Ishikawa (cell line): ENCODE data around the gene PLXNC1.

Source experiments
- EGR1 ChIP-seq: IDR thresholded peaks from 2 replicates; pipeline ENCODE4 v1.6.1; 2012
- EP300 ChIP-seq: IDR thresholded peaks from 2 replicates; pipeline ENCODE4 v1.6.1; 2012; ENCODE audit warnings: borderline replicate concordance
- FOXM1 ChIP-seq: IDR thresholded peaks from 2 replicates; pipeline ENCODE4 v1.6.1; 2012; ENCODE audit warnings: low read depth, borderline replicate concordance
- MAX ChIP-seq: IDR thresholded peaks from 2 replicates; pipeline ENCODE4 v1.6.1; 2012
- REST ChIP-seq: IDR thresholded peaks from 2 replicates; pipeline ENCODE4 v1.6.1; 2012; ENCODE audit warnings: low read depth, mild to moderate bottlenecking
- USF1 ChIP-seq: IDR thresholded peaks from 2 replicates; pipeline ENCODE4 v1.6.1; 2012

- no peak for TF ChIP-seq MAX
- TF ChIP-seq EP300, result no peak
- no peak for TF ChIP-seq USF1
- TF ChIP-seq FOXM1, result no peak
- TF ChIP-seq EGR1, result no peak
- no peak for TF ChIP-seq REST
Observed at GRCh38 chr12:94147387-94147990, 888 bp upstream of the PLXNC1 start.
